CD4-positive, alpha-beta T cell treated with Interleukin-21 for 1 hour (primary cell): ENCODE results near the gene L3MBTL1.
"Not testable (repeated sequence)": the region's sequence is repeated elsewhere in the genome, so short reads cannot be mapped to it uniquely, and the experiment has no call there.

Source experiments
- DNase-seq: peaks from one replicate; pipeline ENCODE4 v3.0.0-alpha.2; 2020

The L3MBTL1 gene

GRCh38 chr20:43563429-43563828 lies 55.9 kb downstream of the L3MBTL1 start:
- no peak for DNase-seq

- no peak for DNase-seq
Observed at GRCh38 chr20:43563991-43564390, 56.5 kb downstream of the L3MBTL1 start.

GRCh38 chr20:43564455-43564854 lies 57.0 kb downstream of the L3MBTL1 start:
- DNase-seq, result no peak

- DNase-seq, result no peak
Observed at GRCh38 chr20:43564993-43565757, 57.7 kb downstream of the L3MBTL1 start.

DNA sequence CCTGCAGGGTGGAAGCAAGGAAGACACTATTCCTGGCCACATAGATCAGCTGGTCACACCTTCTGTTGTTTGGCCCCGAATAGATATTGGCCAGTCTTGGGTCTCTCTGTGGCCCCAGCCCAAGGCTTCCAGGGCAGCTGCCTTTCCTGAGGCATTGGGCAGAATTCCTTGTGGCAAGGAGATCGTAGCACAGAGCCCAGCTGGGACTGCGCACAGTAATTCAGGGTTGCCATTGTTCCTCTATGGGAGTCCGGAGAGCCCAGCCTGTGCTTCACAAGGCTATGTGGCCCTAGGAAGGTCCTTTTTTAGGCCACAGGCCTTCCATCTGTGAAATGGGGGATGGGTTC lies 58.2 kb downstream of the L3MBTL1 start:
- no peak for DNase-seq

DNA sequence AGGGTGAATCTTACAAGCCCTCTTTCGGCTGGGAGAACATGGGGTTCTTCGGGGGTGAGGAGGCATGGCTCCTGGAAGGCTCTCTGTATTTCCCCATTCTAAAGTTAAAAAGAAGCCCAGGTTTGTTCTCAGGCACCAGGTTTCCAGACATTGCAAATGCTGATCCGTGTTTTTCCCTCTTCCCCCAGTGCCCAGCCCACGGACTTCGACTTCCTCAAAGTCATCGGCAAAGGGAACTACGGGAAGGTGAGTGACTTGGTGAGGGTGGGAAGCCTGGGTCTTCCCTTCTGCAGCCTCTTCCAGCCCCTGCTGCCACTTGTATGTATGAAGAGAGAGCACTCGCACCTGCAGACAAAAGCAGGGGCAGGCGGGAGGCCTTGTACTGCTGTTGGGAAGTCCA lies 60.0 kb downstream of the L3MBTL1 start:
- no peak for DNase-seq

GRCh38 chr20:43568706-43569105 lies 61.2 kb downstream of the L3MBTL1 start:
- DNase-seq, result no peak

DNA sequence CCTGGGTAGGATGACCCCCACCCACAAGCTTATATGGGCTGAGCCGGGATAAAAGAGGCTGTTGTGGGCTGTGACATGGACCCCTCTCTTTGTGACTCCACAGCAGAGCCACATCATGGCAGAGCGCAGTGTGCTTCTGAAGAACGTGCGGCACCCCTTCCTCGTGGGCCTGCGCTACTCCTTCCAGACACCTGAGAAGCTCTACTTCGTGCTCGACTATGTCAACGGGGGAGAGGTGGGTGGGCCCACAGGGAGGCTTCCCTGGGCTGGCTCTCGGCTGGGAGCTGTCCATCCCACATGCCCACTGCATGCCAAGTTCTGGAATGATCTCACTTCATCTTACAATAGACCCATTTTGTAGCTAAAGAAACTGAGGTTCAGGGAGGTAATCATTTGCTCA lies 61.8 kb downstream of the L3MBTL1 start:
- DNase-seq, result no peak

- DNase-seq, result no peak
Observed at GRCh38 chr20:43570496-43570895, 63.0 kb downstream of the L3MBTL1 start.

GRCh38 chr20:43571310-43571709 lies 63.8 kb downstream of the L3MBTL1 start:
- no peak for DNase-seq

GRCh38 chr20:43571771-43572170 lies 64.3 kb downstream of the L3MBTL1 start:
- DNase-seq, result no peak

GRCh38 chr20:43572891-43573290 lies 65.4 kb downstream of the L3MBTL1 start:
- no peak for DNase-seq

- no peak for DNase-seq
Observed at GRCh38 chr20:43576108-43576507, 68.6 kb downstream of the L3MBTL1 start.

GRCh38 chr20:43579861-43580793 lies 72.6 kb downstream of the L3MBTL1 start:
- DNase-seq, result no peak

GRCh38 chr20:43583133-43583864 lies 75.8 kb downstream of the L3MBTL1 start:
- DNase-seq, result no peak

DNA sequence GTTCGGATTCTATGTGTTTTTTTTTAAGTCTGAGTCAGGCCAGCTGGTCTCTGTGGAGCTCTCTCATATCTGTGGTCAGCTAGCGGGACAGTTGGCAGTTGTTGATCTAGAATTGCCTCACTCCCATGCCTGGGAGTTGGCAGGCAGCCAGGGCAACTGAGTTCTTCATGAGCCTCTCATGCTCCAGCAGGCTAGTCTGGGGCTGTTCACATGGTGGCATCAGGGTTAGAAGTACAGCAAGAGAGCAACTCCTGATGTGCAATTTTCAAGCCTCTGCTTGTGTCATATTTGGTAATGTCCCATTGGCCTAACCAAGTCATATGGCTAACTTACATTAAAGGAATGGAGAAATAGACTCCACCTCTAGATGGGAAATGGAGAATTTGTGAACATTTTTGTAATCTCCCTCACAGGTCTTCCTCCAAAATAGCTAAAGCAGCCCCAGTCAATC lies 76.5 kb downstream of the L3MBTL1 start:
- DNase-seq, result no peak

DNA sequence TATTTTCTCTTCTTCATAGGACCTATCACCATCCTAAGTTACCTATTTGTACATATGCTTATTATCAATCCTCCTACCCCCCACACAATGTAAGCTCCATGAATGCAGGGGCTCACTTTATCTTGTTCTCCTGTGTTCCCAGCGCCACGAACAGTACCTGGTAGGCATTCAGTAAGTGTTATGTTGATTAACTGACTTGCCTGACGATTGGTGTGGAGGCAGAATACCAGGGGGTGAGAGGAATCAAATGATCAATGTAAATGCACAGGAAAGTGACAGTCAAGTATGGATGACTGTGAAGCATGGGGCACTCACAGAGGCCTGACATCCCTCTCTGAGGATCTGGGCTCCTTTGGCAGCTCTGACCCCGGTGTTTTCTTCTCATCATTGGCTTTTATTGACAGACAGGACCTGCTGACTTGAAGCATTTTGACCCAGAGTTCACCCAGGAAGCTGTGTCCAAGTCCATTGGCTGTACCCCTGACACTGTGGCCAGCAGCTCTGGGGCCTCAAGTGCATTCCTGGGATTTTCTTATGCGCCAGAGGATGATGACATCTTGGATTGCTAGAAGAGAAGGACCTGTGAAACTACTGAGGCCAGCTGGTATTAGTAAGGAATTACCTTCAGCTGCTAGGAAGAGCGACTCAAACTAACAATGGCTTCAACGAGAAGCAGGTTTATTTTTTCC lies 77.1 kb downstream of the L3MBTL1 start:
- DNase-seq, result no peak

DNA sequence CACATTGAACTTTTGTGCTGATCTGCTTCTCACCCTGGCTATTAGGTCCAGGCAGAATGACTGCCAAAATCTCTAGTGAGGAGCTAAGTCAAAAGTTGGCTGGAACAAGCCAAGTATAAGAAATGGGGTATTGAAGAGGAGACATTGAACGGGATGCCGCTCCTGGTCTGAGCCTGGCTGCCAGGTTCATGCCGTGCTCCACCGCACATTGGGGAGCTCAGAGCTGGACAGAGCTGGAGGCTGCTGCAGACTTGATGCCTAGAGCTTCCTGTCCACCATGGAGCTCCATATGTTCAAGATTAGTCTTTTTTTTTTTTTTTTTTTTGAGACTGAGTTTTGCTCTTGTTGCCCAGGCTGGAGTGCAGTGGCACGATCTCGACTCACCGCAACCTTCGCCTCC lies 79.1 kb downstream of the L3MBTL1 start:
- no peak for DNase-seq

- DNase-seq, result not testable (repeated sequence)
Observed at GRCh38 chr20:43588526-43588925, 81.0 kb downstream of the L3MBTL1 start.

GRCh38 chr20:43590036-43590391 lies 82.5 kb downstream of the L3MBTL1 start:
- DNase-seq, result no peak

GRCh38 chr20:43590392-43591303 lies 83.2 kb downstream of the L3MBTL1 start, which contains the start of gene IFT52:
TSS of gene IFT52 (plus strand) at chr20:43590937. CDS start at chr20:43594699, 3,762 bp downstream.
- peak; percentile 88 for DNase-seq
